Hepatocyte (in vitro differentiated cells): Measurements from ENCODE around the gene OR2T8. TPM values are rescaled to one million over a fixed set of nuclear protein-coding genes. Genes with fewer than 3 reads are reported as not detected.

Experiments
- DNase-seq: peaks from one replicate; pipeline ENCODE4 v3.0.0-alpha.2; 2016; ENCODE audit warnings: low spot score
- H2AFZ ChIP-seq: fragments of 200-600 bp; sonication (generic); 2 replicates; pipeline ENCODE4 v1.6.0; 2016; ENCODE audit warnings: antibody characterized with exemption, mild to moderate bottlenecking
- H3K27ac ChIP-seq: fragments of 200-600 bp; sonication (generic); 2 replicates; pipeline ENCODE4 v1.5.1; 2016; ENCODE audit warnings: mild to moderate bottlenecking
- H3K27me3 ChIP-seq: fragments of 200-600 bp; sonication (generic); 2 replicates; pipeline ENCODE4 v1.6.1; 2016
- H3K36me3 ChIP-seq: fragments of 200-600 bp; sonication (generic); replicated peaks from 2 replicates; pipeline ENCODE4 v1.5.1; 2016; ENCODE audit warnings: low read depth; ENCODE audit not compliant: insufficient read depth
- H3K4me1 ChIP-seq: fragments of 200-600 bp; sonication (generic); 2 replicates; pipeline ENCODE4 v1.5.1; 2016; ENCODE audit warnings: mild to moderate bottlenecking, moderate library complexity; ENCODE audit not compliant: insufficient read depth
- H3K4me2 ChIP-seq: fragments of 200-600 bp; sonication (generic); 2 replicates; pipeline ENCODE4 v1.6.0; 2016
- H3K4me3 ChIP-seq: fragments of 200-600 bp; sonication (generic); 2 replicates; pipeline ENCODE4 v1.5.1; 2016; ENCODE audit warnings: mild to moderate bottlenecking
- H3K79me2 ChIP-seq: fragments of 200-600 bp; sonication (generic); 2 replicates; pipeline ENCODE4 v1.6.0; 2017; ENCODE audit warnings: mild to moderate bottlenecking
- H3K9me2 ChIP-seq: fragments of 200-600 bp; sonication (generic); replicated peaks from 2 replicates; pipeline ENCODE4 v1.6.0; 2017; ENCODE audit warnings: mild to moderate bottlenecking; ENCODE audit not compliant: insufficient read depth
- H3K9me3 ChIP-seq: fragments of 200-600 bp; sonication (generic); 2 replicates; pipeline ENCODE4 v1.5.1; 2016; ENCODE audit warnings: low read depth, mild to moderate bottlenecking
- H4K20me1 ChIP-seq: fragments of 200-600 bp; sonication (generic); 2 replicates; pipeline ENCODE4 v1.6.0; 2016; ENCODE audit warnings: mild to moderate bottlenecking; ENCODE audit not compliant: insufficient read depth, poor library complexity, severe bottlenecking
- EZH2 ChIP-seq: fragments of 200-600 bp; sonication (generic); IDR thresholded peaks from 2 replicates; pipeline ENCODE4 v1.6.1; 2016; ENCODE audit warnings: antibody characterized with exemption, mild to moderate bottlenecking, borderline replicate concordance
- EZH2phosphoT487 ChIP-seq: fragments of 200-600 bp; sonication (generic); IDR thresholded peaks from one replicate; pipeline ENCODE4 v1.6.1; 2018; ENCODE audit warnings: antibody characterized with exemption, mild to moderate bottlenecking, low read depth, moderate library complexity; ENCODE audit not compliant: unreplicated experiment, severe bottlenecking
- WGBS: methylation state at CpG from one replicate; pipeline ENCODE4 v1.1.6; 2016; ENCODE audit warnings: low lambda C conversion rate; ENCODE audit errors: missing lambda C conversion rate; 5-methylcytosine and 5-hydroxymethylcytosine counted together
- polyA plus RNA-seq: library from polyadenylated mRNA; unstranded; fragments of >200 nt; fragmentation: Nextera tagmentation; extraction: Ambion mirVana; gene quantifications from 2 replicates; pipeline ENCODE4 v1.2.1, GENCODE V29; 2016
- total RNA-seq: library from RNA; depleted of rRNA; stranded (reverse); fragments of >200 nt; gene quantifications from 2 replicates; pipeline ENCODE4 v1.2.3, GENCODE V29; 2014
- TF ChIP-seq, protein P1 (sequence below): fragments of 200-600 bp; sonication (generic); IDR thresholded peaks from 2 replicates; pipeline ENCODE4 v1.5.1; 2016; ENCODE audit warnings: antibody characterized with exemption, mild to moderate bottlenecking; ENCODE audit not compliant: poor library complexity

The OR2T8 gene
- total and polyA plus RNA-seq, 2 experiments from 2014 or later, result not detected

- Histone ChIP-seq H3K9me2 (no peaks in the 10 kb centered on the region), H3K27me3 (no peaks in the 10 kb centered on the region), H3K9me3 (no peaks in the 10 kb centered on the region), H3K36me3 (no peaks in the 10 kb centered on the region), H4K20me1 (no peaks in the 10 kb centered on the region), H2AFZ (no peak within 1 kb of the TSS), H3K79me2 (no peaks in the 10 kb centered on the region), H3K4me3 (no peak within 1 kb of the TSS), H3K27ac (no peak within 1 kb of the TSS), H3K4me1 (no peaks in the 10 kb centered on the region), H3K4me2 (no peak within 1 kb of the TSS)
- TF ChIP-seq, protein P1, sequence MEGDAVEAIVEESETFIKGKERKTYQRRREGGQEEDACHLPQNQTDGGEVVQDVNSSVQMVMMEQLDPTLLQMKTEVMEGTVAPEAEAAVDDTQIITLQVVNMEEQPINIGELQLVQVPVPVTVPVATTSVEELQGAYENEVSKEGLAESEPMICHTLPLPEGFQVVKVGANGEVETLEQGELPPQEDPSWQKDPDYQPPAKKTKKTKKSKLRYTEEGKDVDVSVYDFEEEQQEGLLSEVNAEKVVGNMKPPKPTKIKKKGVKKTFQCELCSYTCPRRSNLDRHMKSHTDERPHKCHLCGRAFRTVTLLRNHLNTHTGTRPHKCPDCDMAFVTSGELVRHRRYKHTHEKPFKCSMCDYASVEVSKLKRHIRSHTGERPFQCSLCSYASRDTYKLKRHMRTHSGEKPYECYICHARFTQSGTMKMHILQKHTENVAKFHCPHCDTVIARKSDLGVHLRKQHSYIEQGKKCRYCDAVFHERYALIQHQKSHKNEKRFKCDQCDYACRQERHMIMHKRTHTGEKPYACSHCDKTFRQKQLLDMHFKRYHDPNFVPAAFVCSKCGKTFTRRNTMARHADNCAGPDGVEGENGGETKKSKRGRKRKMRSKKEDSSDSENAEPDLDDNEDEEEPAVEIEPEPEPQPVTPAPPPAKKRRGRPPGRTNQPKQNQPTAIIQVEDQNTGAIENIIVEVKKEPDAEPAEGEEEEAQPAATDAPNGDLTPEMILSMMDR, result no peak
- TF ChIP-seq EZH2phosphoT487 (no peak), EZH2 (no peak)
- no peak for DNase-seq
- 43% methylated on average over 2 of the region's 2 CpGs for WGBS
Measured at GRCh38 chr1:247895163-247895637, 24.9 kb upstream of the OR2T8 start, which contains the start of gene OR2W3. Gene OR2W3, plus strand, starts transcription at chr1:247895587. Its CDS starts 0 bp downstream, at chr1:247895587.

GRCh38 chr1:247895976-247896375 lies 24.1 kb upstream of the OR2T8 start:
- Histone ChIP-seq H3K4me3 (no peak overlapping the region), H3K9me3 (no peaks in the 10 kb centered on the region), H3K9me2 (no peaks in the 10 kb centered on the region), H3K4me2 (no peak overlapping the region), H3K27me3 (no peaks in the 10 kb centered on the region), H3K79me2 (no peaks in the 10 kb centered on the region), H3K36me3 (no peaks in the 10 kb centered on the region), H2AFZ (no peak overlapping the region), H3K4me1 (no peaks in the 10 kb centered on the region), H4K20me1 (no peaks in the 10 kb centered on the region), H3K27ac (no peak overlapping the region)
- TF ChIP-seq EZH2phosphoT487, result no peak
- TF ChIP-seq, protein P1, result no peak
- TF ChIP-seq EZH2, result no peak
- WGBS, result 93% methylated on average over 14 of the region's 14 CpGs
- DNase-seq, result no peak

- DNase-seq, result no peak
- Histone ChIP-seq H4K20me1 (no peaks in the 10 kb centered on the region), H3K27me3 (no peaks in the 10 kb centered on the region), H3K36me3 (no peaks in the 10 kb centered on the region), H3K4me2 (no peak overlapping the region), H3K27ac (no peak overlapping the region), H3K4me3 (no peak overlapping the region), H3K9me3 (peaks cover 4% of the 10 kb centered on the region), H3K4me1 (no peaks in the 10 kb centered on the region), H3K79me2 (no peaks in the 10 kb centered on the region), H3K9me2 (no peaks in the 10 kb centered on the region), H2AFZ (no peak overlapping the region)
- WGBS, result 59% methylated on average over 6 of the region's 6 CpGs
- TF ChIP-seq EZH2 (no peak), EZH2phosphoT487 (no peak)
- TF ChIP-seq, protein P1, result no peak
Measured at GRCh38 chr1:247904122-247904521, 15.9 kb upstream of the OR2T8 start.

DNA sequence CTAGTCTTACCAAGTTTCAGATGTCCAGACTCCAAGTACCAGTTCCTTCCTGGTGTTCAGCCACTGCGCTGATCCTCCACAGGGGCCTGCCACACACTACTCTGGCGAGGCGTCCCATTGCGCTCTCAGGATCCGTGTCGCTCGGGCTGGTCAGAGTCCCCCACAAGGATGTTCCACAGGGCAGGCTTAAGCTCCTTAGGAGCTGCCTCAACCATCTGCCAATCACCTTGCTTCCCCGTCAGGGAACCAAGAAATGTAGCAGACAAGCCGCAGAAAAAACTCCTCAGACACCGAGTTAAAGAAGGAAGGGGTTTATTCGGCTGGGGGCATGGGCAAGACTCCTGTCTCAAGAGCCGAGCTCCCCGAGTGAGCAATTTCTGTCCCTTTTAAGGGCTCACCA lies 14.9 kb upstream of the OR2T8 start:
- H3K4me2 ChIP-seq, result no peak overlapping the region
- WGBS, result 82% methylated on average over 13 of the region's 13 CpGs
- H3K36me3 ChIP-seq, result no peaks in the 10 kb centered on the region

More for the DNA sequence above, 14.9 kb upstream of the OR2T8 start:
- Histone ChIP-seq H3K9me3 (peaks cover 4% of the 10 kb centered on the region), H3K79me2 (no peaks in the 10 kb centered on the region), H3K9me2 (no peaks in the 10 kb centered on the region), H3K4me1 (no peaks in the 10 kb centered on the region), H4K20me1 (no peaks in the 10 kb centered on the region), H2AFZ (no peak overlapping the region), H3K4me3 (no peak overlapping the region), H3K27ac (no peak overlapping the region), H3K27me3 (no peaks in the 10 kb centered on the region)
- TF ChIP-seq EZH2 (no peak), EZH2phosphoT487 (no peak)
- TF ChIP-seq, protein P1, result no peak
- no peak for DNase-seq
